GM18508 (cell line): ENCODE data around the gene TIRAP.
"Not testable (repeated sequence)": the region's sequence is repeated elsewhere in the genome, so short reads cannot be mapped to it uniquely, and the experiment has no call there.

Experiments used
- ATAC-seq: cut with Tn5 transposase; IDR thresholded peaks from one replicate; pipeline ENCODE4 v1.9.1; 2021; ENCODE audit warnings: moderate number of reproducible peaks; ENCODE audit not compliant: insufficient read depth, unreplicated experiment

The TIRAP gene

GRCh38 chr11:126282736-126283591 is at the start of gene TIRAP:
Gene TIRAP, plus strand, starts transcription at chr11:126283093. Its CDS starts 7,802 bp downstream, at chr11:126290895.
- no peak for ATAC-seq

DNA sequence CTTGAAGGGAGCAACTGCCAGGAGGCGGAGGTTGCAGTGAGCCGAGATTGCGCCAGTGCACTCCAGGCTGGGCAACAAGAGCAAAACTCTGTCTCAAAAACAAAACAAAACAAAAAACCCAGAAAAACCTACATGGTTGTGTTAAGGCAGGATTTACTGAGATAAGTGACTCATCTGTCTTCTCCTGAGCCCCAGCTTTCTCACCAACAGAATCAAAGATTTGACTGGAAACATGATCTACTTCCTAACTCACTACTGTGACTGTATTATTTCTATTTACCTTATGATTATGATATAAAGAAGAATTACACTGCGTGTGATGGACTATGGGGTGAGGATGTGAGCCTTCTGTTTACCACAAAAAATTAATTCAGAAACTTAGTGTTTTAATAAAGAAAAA is 49.5 kb upstream of the TIRAP start:
- ATAC-seq: no peak

- no peak for ATAC-seq
Measured at GRCh38 chr11:126246636-126247035, 36.3 kb upstream of the TIRAP start.

GRCh38 chr11:126253265-126253664 is 29.6 kb upstream of the TIRAP start:
- no peak for ATAC-seq

GRCh38 chr11:126254819-126255218 is 28.1 kb upstream of the TIRAP start:
- no peak for ATAC-seq

DNA sequence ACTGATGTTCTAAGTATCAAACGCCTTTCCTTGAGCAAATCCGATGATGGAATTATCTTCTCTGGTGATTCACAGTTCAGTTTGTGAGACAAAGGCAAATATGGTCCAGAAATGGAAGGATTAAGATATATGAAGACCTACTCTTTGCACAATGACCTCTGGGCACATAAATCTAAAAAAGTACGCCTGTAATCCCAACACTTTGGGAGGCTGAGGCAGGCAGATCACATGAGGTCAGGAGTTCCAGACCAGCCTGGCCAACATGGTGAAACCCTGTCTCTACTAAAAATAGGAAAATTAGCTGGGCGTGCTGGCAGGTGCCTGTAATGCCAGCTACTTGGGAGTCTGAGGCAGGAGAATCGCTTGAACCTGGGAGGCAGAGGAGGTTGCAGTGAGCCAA is 27.4 kb upstream of the TIRAP start:
- not testable (repeated sequence) for ATAC-seq

GRCh38 chr11:126256216-126256615 is 26.7 kb upstream of the TIRAP start:
- ATAC-seq: no peak

- no peak for ATAC-seq
Measured at GRCh38 chr11:126257144-126257543, 25.7 kb upstream of the TIRAP start.

GRCh38 chr11:126257764-126258163 is 25.1 kb upstream of the TIRAP start:
- ATAC-seq: no peak

DNA sequence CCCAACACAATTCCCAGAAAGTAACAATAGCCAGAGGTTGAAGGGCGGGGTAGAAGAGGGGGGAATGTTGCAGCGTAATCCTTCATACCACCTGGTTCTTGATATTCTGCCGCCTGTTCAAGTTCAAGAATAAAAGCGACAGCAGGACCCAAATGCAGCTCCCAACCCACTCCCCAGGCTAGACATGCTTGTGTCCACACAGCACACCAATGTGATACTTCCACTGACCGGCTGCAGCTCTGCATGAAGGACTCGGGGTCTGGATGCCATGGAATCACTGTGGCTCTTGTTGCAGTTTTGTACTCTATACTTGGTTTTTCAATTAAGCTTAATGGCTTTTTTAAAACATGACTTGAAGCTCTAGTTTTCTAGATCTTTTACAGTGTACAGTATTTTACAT is 20.7 kb upstream of the TIRAP start:
- ATAC-seq: no peak

- ATAC-seq: no peak
Measured at GRCh38 chr11:126263489-126263888, 19.4 kb upstream of the TIRAP start.

GRCh38 chr11:126265811-126266210 is 17.1 kb upstream of the TIRAP start:
- no peak for ATAC-seq

GRCh38 chr11:126267650-126268049 is 15.2 kb upstream of the TIRAP start:
- ATAC-seq: no peak

GRCh38 chr11:126268361-126268707 is 14.6 kb upstream of the TIRAP start:
- no peak for ATAC-seq

- peak; percentile 90 for ATAC-seq
Measured at GRCh38 chr11:126268708-126269579, 13.9 kb upstream of the TIRAP start, which contains the start of the genes FOXRED1 and SRPRA. Gene FOXRED1, plus strand, starts transcription at chr11:126269154. Its CDS starts 53 bp downstream, at chr11:126269207. Gene SRPRA, minus strand, starts transcription at chr11:126268895. Its CDS starts 91 bp downstream, at chr11:126268804.

DNA sequence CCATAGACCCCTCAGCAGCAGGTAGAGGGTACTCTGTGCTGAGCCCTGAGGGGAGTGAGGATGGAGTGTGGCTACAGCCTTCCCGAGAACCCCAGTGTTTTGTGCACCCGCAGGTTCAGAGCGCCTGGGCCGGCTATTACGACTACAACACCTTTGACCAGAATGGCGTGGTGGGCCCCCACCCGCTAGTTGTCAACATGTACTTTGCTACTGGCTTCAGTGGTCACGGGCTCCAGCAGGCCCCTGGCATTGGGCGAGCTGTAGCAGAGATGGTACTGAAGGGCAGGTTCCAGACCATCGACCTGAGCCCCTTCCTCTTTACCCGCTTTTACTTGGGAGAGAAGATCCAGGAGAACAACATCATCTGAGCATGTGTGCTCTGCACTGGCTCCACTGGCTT is 5.6 kb upstream of the TIRAP start:
- ATAC-seq: no peak

DNA sequence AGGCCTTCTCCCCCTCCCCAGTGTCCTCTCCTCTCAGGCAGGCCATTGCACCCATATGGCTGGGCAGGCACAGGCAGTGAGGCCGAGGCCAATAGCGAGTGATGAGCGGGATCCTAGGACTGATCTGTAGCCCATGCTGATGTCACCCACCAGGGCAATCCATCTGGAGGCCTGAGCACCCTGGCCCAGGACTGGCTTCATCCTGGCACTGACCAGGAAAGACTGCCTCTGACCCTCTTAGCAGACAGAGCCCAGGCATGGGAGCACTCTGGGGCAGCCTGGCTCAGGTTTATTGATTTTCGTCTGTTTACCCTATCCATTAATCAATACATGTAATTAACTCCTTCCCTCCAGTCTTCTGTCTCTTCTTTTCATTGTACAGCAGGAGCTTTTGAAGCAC is 5.1 kb upstream of the TIRAP start:
- no peak for ATAC-seq

- no peak for ATAC-seq
Measured at GRCh38 chr11:126279191-126279590, 3.7 kb upstream of the TIRAP start.

DNA sequence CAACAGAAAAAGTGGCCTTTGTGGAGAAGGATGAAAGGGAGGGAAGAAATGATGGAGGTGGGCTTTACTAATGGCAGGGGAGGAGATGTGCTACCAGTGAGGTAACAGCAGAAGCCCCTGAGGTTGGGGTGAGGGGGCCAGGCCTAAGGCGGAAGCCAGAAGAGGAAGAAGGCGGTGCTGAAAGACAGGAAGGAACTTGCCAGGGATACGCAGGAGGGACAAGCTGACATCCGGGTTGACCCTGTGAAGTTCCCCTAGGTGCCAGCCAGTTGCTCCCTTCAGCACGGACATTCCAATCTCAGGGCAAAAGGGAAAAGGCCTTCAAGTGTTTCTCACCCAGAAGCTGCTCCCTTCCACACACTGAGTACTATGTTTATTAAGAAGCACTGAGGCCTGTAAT is 2.3 kb upstream of the TIRAP start:
- ATAC-seq: no peak

DNA sequence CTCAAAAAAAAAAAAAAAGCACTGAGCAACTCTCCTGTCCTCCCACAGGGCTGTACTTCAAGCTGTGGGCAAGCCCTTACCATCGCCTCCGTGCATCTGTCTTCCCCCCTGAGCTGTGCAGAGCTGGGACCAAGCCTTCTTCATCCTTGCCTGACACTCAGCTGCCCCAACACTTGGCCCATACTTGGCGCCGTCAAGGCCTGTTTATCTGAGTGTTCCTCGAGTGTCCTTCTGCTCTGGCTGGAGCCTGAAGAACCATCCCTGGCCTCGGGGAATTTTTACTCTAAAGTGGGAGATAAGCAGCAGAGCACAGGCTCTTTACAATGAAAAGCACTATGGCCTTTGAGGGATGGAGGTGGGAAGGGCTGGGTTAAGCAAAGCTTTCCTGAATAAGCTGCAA is 1.6 kb upstream of the TIRAP start:
- no peak for ATAC-seq

DNA sequence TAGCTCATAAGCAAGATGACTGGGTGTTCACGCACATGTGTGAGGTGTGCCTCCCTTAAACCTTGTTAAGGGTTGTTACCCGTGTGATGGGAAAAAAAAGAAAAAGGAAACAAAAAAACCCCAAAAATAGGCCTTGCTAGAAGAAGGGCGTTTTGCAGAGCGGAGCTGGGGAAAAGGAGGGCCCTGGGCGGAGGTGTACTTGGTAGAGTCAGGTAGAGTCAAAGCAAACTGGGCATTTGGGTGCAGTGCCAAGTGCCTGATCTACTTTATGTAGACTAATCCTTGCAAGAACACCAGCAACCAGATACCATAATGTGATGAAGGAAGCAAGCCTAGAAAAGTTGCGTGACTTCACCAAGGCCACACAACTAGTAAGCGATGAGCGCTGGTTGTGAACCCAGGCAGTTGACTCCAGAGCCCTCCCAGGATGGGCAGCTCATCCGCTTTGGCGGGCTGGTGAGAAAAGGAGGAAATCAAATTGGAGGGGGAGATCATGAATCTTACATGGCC is 1.2 kb upstream of the TIRAP start:
- no peak for ATAC-seq
